IMR-90 (cell line): ENCODE data around the gene TMUB2.

ENCODE experiments used
- CTCF ChIP-seq: conservative IDR thresholded peaks from 2 replicates; pipeline ENCODE4 v1.5.1; 2012; ENCODE audit warnings: mild to moderate bottlenecking, low read depth, low read length, improper control_type of control experiment
- POLR2A ChIP-seq: IDR thresholded peaks from 2 replicates; pipeline ENCODE4 v1.6.1; 2012; ENCODE audit warnings: mild to moderate bottlenecking, low read depth, low read length
- RAD21 ChIP-seq: IDR thresholded peaks from 2 replicates; pipeline ENCODE4 v1.6.1; 2012; ENCODE audit warnings: low read length, improper control_type of control experiment

- TF ChIP-seq RAD21 (no peak), POLR2A (no peak; the same call in 1 of the 2 replicates), CTCF (no peak)
Measured at GRCh38 chr17:44198721-44199552, 12.2 kb downstream of the TMUB2 start.
